GM12878 (cell line): Measurements from ENCODE around the gene MIXL1. TPM values are rescaled to one million over a fixed set of nuclear protein-coding genes. Genes with fewer than 3 reads are reported as not detected.

Experiments used
- ATAC-seq: fragments of 200-7000 bp; cut with Tn5 transposase; 3 replicates; pipeline ENCODE4 v1.9.1; 2020; ENCODE audit warnings: mild to moderate bottlenecking, moderate library complexity
- BruUV-seq: library from RNA; stranded (reverse); fragments of 400-500 nt; replicated peaks from 2 replicates; lab custom pipeline; 2021; lab: Mats Ljungman, UMichigan
- CTCF ChIA-PET: fragments of 300-600 bp; sonication (Branson Sonifier 250); formaldehyde crosslinking; extraction: SDS; loops from one replicate; lab custom pipeline; 2021; ENCODE audit warnings: inconsistent platforms; lab: Yijun Ruan, JAX
- POLR2A ChIA-PET: fragments of 350-600 bp; formaldehyde crosslinking; extraction: SDS; loops from one replicate; lab custom pipeline; 2021; ENCODE audit warnings: inconsistent platforms; lab: Charles Lee
- RAD21 ChIA-PET: fragments of 300-600 bp; sonication (Branson Sonifier 250); formaldehyde crosslinking; loops from one replicate; lab custom pipeline; 2023; ENCODE audit warnings: antibody characterized with exemption; ENCODE audit not compliant: unreplicated experiment; lab: Charles Lee
- SMC1A ChIA-PET: fragments of 300-600 bp; sonication (Branson Sonifier 250); formaldehyde crosslinking; loops from one replicate; lab custom pipeline; 2023; ENCODE audit not compliant: unreplicated experiment, uncharacterized antibody; lab: Charles Lee
- DNase-seq: peaks from one replicate; pipeline ENCODE4 v3.0.0-alpha.2; 2011; ENCODE audit warnings: low read depth, low spot score
- FAIRE-seq: peaks from 3 replicates; lab custom pipeline; 2011; peaks lifted over from hg19 to GRCh38; lab: Jason Lieb, UNC
- H2AFZ ChIP-seq: 2 replicates; pipeline ENCODE4 v1.6.0; 2011; ENCODE audit warnings: low read depth, low read length, control low read depth; ENCODE audit not compliant: control insufficient read depth
- H3K27ac ChIP-seq: 2 replicates; pipeline ENCODE4 v1.5.1; 2011; ENCODE audit warnings: control low read depth; ENCODE audit not compliant: control insufficient read depth, insufficient read depth
- H3K27me3 ChIP-seq, 2 experiments: replicated peaks in 1 of 2; 2 replicates each; pipeline versions ENCODE4 v1.6.0 to v1.6.1; 2011; ENCODE audit warnings: low read length in 1 of 2; ENCODE audit not compliant: control insufficient read depth in 2 of 2, insufficient read depth in 2 of 2
- H3K36me3 ChIP-seq, 2 experiments: 2 replicates each; pipeline ENCODE4 v1.5.1; 2011; ENCODE audit warnings: low read length in 1 of 2; ENCODE audit not compliant: control insufficient read depth in 2 of 2, insufficient read depth in 2 of 2
- H3K4me1 ChIP-seq: 2 replicates; pipeline ENCODE4 v1.6.1; 2011; ENCODE audit warnings: mild to moderate bottlenecking, low read length, moderate library complexity, mixed read lengths; ENCODE audit not compliant: control insufficient read depth, insufficient read depth
- H3K4me2 ChIP-seq: 2 replicates; pipeline ENCODE4 v1.6.0; 2011; ENCODE audit warnings: control low read depth; ENCODE audit not compliant: control insufficient read depth, insufficient read depth
- H3K4me3 ChIP-seq: fragments of 200-600 bp; sonication (generic); 2 replicates; pipeline ENCODE4 v1.5.1; 2016
- H3K79me2 ChIP-seq: 2 replicates; pipeline ENCODE4 v1.6.0; 2011; ENCODE audit warnings: low read length; ENCODE audit not compliant: control insufficient read depth, insufficient read depth
- H3K9ac ChIP-seq: 2 replicates; pipeline ENCODE4 v1.8.0; 2011; ENCODE audit warnings: low read length, control low read depth, mixed read lengths; ENCODE audit not compliant: control insufficient read depth, insufficient read depth
- H3K9me3 ChIP-seq: replicated peaks from 3 replicates; pipeline ENCODE4 v1.5.1; 2011; ENCODE audit warnings: mild to moderate bottlenecking, low read length; ENCODE audit not compliant: control insufficient read depth, insufficient read depth
- H4K20me1 ChIP-seq: 2 replicates; pipeline ENCODE4 v1.6.0; 2011; ENCODE audit not compliant: control insufficient read depth, insufficient read depth
- BCL11A ChIP-seq: IDR thresholded peaks from 2 replicates; pipeline ENCODE4 v1.6.1; 2011; ENCODE audit warnings: low read depth, low read length
- EP300 ChIP-seq, 2 experiments: fragments of 150-350 bp in 1 of 2; IDR thresholded peaks; 2 replicates each; pipeline ENCODE4 v1.6.1; 2011 to 2012; ENCODE audit warnings: low read depth in 2 of 2, low read length in 2 of 2, borderline replicate concordance in 1 of 2, improper control_type of control experiment in 1 of 2, inconsistent platforms in 1 of 2; ENCODE audit not compliant: control insufficient read depth in 1 of 2
- ESRRA ChIP-seq: IDR thresholded peaks from 2 replicates; pipeline ENCODE4 v1.6.1; 2012; ENCODE audit warnings: mild to moderate bottlenecking, low read length, improper control_type of control experiment
- HDAC2 ChIP-seq: fragments of 200-600 bp; sonication (generic); IDR thresholded peaks from 2 replicates; pipeline ENCODE4 v1.6.1; 2017
- JUNB ChIP-seq: IDR thresholded peaks from 2 replicates; pipeline ENCODE4 v1.6.1; 2016; ENCODE audit warnings: antibody characterized with exemption, mild to moderate bottlenecking
- LARP7 ChIP-seq: fragments of 450-650 bp; IDR thresholded peaks from 2 replicates; pipeline ENCODE4 v1.6.1; 2017; ENCODE audit warnings: mild to moderate bottlenecking
- NFYA ChIP-seq: IDR thresholded peaks from 2 replicates; pipeline ENCODE4 v1.6.1; 2011; ENCODE audit warnings: low read depth, mild to moderate bottlenecking, low read length, improper control_type of control experiment, borderline replicate concordance
- POLR2AphosphoS5 ChIP-seq: IDR thresholded peaks from 2 replicates; pipeline ENCODE4 v1.6.1; 2011; ENCODE audit warnings: mild to moderate bottlenecking, low read length, inconsistent platforms
- SMARCA5 ChIP-seq: fragments of 450-650 bp; IDR thresholded peaks from 2 replicates; pipeline ENCODE4 v1.6.1; 2017; ENCODE audit warnings: mild to moderate bottlenecking
- SUPT20H ChIP-seq: IDR thresholded peaks from 2 replicates; pipeline ENCODE4 v1.6.1; 2011; ENCODE audit warnings: low read depth, mild to moderate bottlenecking, low read length, moderate library complexity, borderline replicate concordance; ENCODE audit not compliant: control insufficient read depth
- TARDBP ChIP-seq: IDR thresholded peaks from 2 replicates; pipeline ENCODE4 v1.6.1; 2016; ENCODE audit warnings: borderline replicate concordance
- TCF3 ChIP-seq: IDR thresholded peaks from 2 replicates; pipeline ENCODE4 v1.6.1; 2012; ENCODE audit warnings: low read depth, mild to moderate bottlenecking, low read length, borderline replicate concordance; ENCODE audit not compliant: insufficient read depth
- YBX1 ChIP-seq: fragments of 450-650 bp; IDR thresholded peaks from 2 replicates; pipeline ENCODE4 v1.6.1; 2016; ENCODE audit warnings: antibody characterized with exemption
- ZNF274 ChIP-seq: IDR thresholded peaks from one replicate; pipeline ENCODE4 v1.8.0; 2011; ENCODE audit not compliant: insufficient read length, insufficient read depth
- whole genome bisulfite sequencing: methylation state at CpG from one replicate; pipeline ENCODE4 v1.1.6; 2016; ENCODE audit warnings: low lambda C conversion rate; ENCODE audit not compliant: insufficient replicate concordance, insufficient coverage; ENCODE audit errors: missing lambda C conversion rate; 5-methylcytosine and 5-hydroxymethylcytosine counted together
- in situ Hi-C: fragments of 300-500 bp; cut with MboI; formaldehyde crosslinking; loops from 9 replicates; pipeline ENCODE4 v1.14.3; 2018; ENCODE audit warnings: mixed read lengths
- intact Hi-C: fragments of 100-400 bp; cut with micrococcal nuclease; formaldehyde crosslinking; loops from one replicate; pipeline ENCODE4 v1.14.2; 2022; ENCODE audit not compliant: unreplicated experiment
- polyA plus RNA-seq, 11 experiments: library from polyadenylated mRNA; depleted of rRNA in 4 of 11; unstranded in 6 of 11; stranded (reverse) in 5 of 11; fragments of >200 nt; fragmentation: Nextera tagmentation in 4 of 11; fragmentation: Illumina TruSeq in 1 of 11; extraction: Ambion mirVana in 4 of 11; extraction: Trizol in 1 of 11; gene quantifications; 1 replicate in 1 of 11; 2 replicates in 10 of 11; pipeline versions ENCODE4 v1.2.1 to v1.2.3, GENCODE V29; 2011 to 2016; ENCODE audit warnings: inconsistent platforms in 2 of 11, missing spikeins in 2 of 11, low read depth in 1 of 11
- total RNA-seq, 4 experiments: library from RNA; depleted of rRNA in 3 of 4; stranded (reverse); fragments of >200 nt in 3 of 4; fragmentation: Illumina TruSeq in 1 of 4; extraction: Trizol in 1 of 4; gene quantifications; 2 replicates each; pipeline versions ENCODE4 v1.2.1 to v1.2.3, GENCODE V29; 2013 to 2021
- TF ChIP-seq, protein P1 (sequence below): fragments of 450-650 bp; IDR thresholded peaks from 2 replicates; pipeline ENCODE4 v1.6.1; 2017; ENCODE audit warnings: mild to moderate bottlenecking, low read depth, inconsistent platforms; ENCODE audit not compliant: poor library complexity, severe bottlenecking

Gene MIXL1
- total and polyA plus RNA-seq, 10 of the 15 experiments (the other 5 are each of a cell fraction or from before 2014, with no cell fraction given), result 0.11 to 0.25 (median 0.20) TPM; not detected in 2

DNA sequence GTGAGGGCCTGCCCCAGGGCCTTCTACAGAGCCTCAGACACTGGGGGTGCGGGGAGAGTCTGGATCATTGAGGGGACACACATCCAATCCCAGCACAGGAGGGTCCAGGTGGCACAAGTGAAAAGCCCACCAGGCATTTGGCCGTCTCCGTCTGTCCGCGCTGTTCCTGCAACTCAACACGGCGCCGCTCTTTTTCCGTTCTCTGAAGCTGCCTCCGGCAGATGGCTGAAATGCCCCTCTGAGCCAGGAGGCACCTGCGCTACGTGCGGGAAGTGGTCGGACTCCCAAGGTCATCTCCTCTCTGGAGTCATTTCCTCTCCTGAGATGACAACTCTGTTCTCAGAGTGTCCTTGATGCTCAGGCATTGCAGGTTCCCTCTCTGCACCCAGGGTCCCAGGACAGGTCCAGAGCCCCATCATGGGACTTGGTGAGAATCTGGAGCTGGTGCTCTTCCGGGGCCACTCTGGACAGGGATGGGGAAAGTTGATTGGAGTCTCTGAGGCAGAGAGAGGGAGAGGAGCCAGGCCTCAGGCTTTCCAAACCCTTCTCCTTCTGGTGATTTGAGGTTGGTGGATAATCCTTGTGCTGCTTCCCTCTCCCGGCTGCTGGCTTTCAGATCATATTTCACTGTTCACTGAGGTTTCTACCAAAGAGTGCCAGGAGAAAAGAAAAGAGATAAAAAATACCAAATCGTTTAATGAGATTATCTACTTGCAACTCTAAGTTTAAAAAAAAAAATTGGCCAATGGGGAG is 14.0 kb upstream of the MIXL1 start:
- Histone ChIP-seq H3K36me3 (no peaks in the 10 kb centered on the region), H4K20me1 (no peaks in the 10 kb centered on the region), H3K27ac (no peak overlapping the region), H3K9ac (no peak overlapping the region), H3K4me1 (no peaks in the 10 kb centered on the region), H2AFZ (no peak overlapping the region), H3K27me3 (no peaks in the 10 kb centered on the region), H3K9me3 (no peaks in the 10 kb centered on the region), H3K4me3 (no peak overlapping the region), H3K4me2 (no peak overlapping the region), H3K79me2 (no peaks in the 10 kb centered on the region)
- WGBS, result 74% methylated on average over 17 of the region's 17 CpGs
- ATAC-seq (no peak), FAIRE-seq (no peak), DNase-seq (no peak)
- ChIA-PET POLR2A (no interaction called here), CTCF (interaction anchor here (1.1 kb wide), 1 partner anchor 84 kb away, joined by 3 read pairs; no protein-coding TSS in a partner anchor), SMC1A (interaction anchor here (1.4 kb wide), 1 partner anchor 47 kb away, joined by 3 read pairs; no protein-coding TSS in a partner anchor), RAD21 (interaction anchor here (1.7 kb wide), 1 partner anchor 84 kb away, joined by 4 read pairs; no protein-coding TSS in a partner anchor)
- intact Hi-C loops (no loop called here), in situ Hi-C loops (no loop called here)
- no TSS peak for BruUV-seq
- no peak for TF ChIP-seq SUPT20H
- no peak for TF ChIP-seq JUNB
- no peak for TF ChIP-seq POLR2AphosphoS5
- no peak for TF ChIP-seq TCF3
- TF ChIP-seq YBX1, result no peak
- TF ChIP-seq TARDBP, result no peak
- TF ChIP-seq EP300 (IDR thresholded peaks at IDR 0.05; ENCODE audit: borderline replicate concordance in 1 of 2, control insufficient read depth in 1 of 2, low read depth in 2 of 2, low read length in 2 of 2), result no peak
- no peak for TF ChIP-seq HDAC2
- no peak for TF ChIP-seq NFYA
- TF ChIP-seq ZNF274, result no peak
- no peak for TF ChIP-seq ESRRA
- TF ChIP-seq SMARCA5, result no peak
- no peak for TF ChIP-seq LARP7
- no peak for TF ChIP-seq BCL11A
- TF ChIP-seq, protein P1, sequence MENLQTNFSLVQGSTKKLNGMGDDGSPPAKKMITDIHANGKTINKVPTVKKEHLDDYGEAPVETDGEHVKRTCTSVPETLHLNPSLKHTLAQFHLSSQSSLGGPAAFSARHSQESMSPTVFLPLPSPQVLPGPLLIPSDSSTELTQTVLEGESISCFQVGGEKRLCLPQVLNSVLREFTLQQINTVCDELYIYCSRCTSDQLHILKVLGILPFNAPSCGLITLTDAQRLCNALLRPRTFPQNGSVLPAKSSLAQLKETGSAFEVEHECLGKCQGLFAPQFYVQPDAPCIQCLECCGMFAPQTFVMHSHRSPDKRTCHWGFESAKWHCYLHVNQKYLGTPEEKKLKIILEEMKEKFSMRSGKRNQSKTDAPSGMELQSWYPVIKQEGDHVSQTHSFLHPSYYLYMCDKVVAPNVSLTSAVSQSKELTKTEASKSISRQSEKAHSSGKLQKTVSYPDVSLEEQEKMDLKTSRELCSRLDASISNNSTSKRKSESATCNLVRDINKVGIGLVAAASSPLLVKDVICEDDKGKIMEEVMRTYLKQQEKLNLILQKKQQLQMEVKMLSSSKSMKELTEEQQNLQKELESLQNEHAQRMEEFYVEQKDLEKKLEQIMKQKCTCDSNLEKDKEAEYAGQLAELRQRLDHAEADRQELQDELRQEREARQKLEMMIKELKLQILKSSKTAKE, result no peak
